ENCODE measurements around the gene PPM1H. TPM values are rescaled to one million over a fixed set of nuclear protein-coding genes. Genes with fewer than 3 reads are reported as not detected.

Gene PPM1H
- total and polyA plus RNA-seq, 2 of the 8 experiments (the other 6 are each of a cell fraction or from before 2014, with no cell fraction given) = 16.4 to 36.1 TPM

GRCh38 chr12:62751810-62752155, 183.2 kb downstream of the PPM1H start:
- no peak overlapping the region for H3K23ac ChIP-seq (ENCODE audit: insufficient read length)
- H3K4me3 ChIP-seq (ENCODE audit: extremely low read depth in 1 of 4, insufficient read depth in 2 of 4, low read depth in 3 of 4, low read length in 4 of 4) = no peak overlapping the region
- WGBS, 2 experiments (ENCODE audit: extremely low coverage in 1 of 2, insufficient coverage in 1 of 2, insufficient read length in 1 of 2, insufficient replicate concordance in 2 of 2, low coverage in 1 of 2, low lambda C conversion rate in 2 of 2, missing lambda C conversion rate in 1 of 2) = 85% methylated on average over 2 of the region's 2 CpGs; no CpG with 5 or more reads in 1 of the 2 experiments
- H2BK120ac ChIP-seq (replicated peaks; ENCODE audit: low read depth, low read length) = no peak overlapping the region
- ChIA-PET POLR2A (ENCODE audit: partially characterized antibody) (no interaction called here), CTCF (ENCODE audit: partially characterized antibody) (interaction anchor here (1.4 kb wide), 1 partner anchor 32 kb away, joined by 4 read pairs; no protein-coding TSS in a partner anchor)
- no peaks in the 10 kb centered on the region for H3K79me1 ChIP-seq (ENCODE audit: low read depth, low read length)
- no peak overlapping the region for H3K4me2 ChIP-seq (ENCODE audit: insufficient read depth in 1 of 2, low read depth in 2 of 2, low read length in 2 of 2)
- no peak overlapping the region for H3K27ac ChIP-seq (ENCODE audit: low read depth, low read length)
- no peaks in the 10 kb centered on the region for H4K20me1 ChIP-seq (replicated peaks in 1 of 2; ENCODE audit: control insufficient read depth in 1 of 2, insufficient read depth in 2 of 2, low read length in 2 of 2)
- no peak overlapping the region for H3K4ac ChIP-seq (replicated peaks; ENCODE audit: insufficient read length, low read depth, low read length)
- no peak overlapping the region for H4K91ac ChIP-seq (replicated peaks; ENCODE audit: insufficient read length, low read length)
- H4K5ac ChIP-seq (ENCODE audit: insufficient read length, low read depth, low read length) = no peak overlapping the region
- no peak overlapping the region for H3K18ac ChIP-seq (ENCODE audit: extremely low read depth, low read length)
- no peak overlapping the region for H3K14ac ChIP-seq (ENCODE audit: insufficient read length)
- TF ChIP-seq CBX5 (IDR thresholded peaks at IDR 0.05; ENCODE audit: low read depth, low read length) (no peak), SRF (IDR thresholded peaks at IDR 0.05; ENCODE audit: low read depth, low read length) (no peak), BRCA1 (IDR thresholded peaks at IDR 0.05; ENCODE audit: low read depth, low read length) (no peak), USF2 (IDR thresholded peaks at IDR 0.05; ENCODE audit: low read length) (no peak), CEBPB (IDR thresholded peaks at IDR 0.05; ENCODE audit: low read depth, low read length) (no peak), CTBP2 (IDR thresholded peaks at IDR 0.05; ENCODE audit: borderline replicate concordance, insufficient read depth, insufficient read length, low read length) (no peak), BCL11A (IDR thresholded peaks at IDR 0.05; ENCODE audit: low read depth in 2 of 2, low read length in 2 of 2) (no peak), E2F6 (IDR thresholded peaks at IDR 0.05) (no peak), CHD1 (IDR thresholded peaks at IDR 0.05; ENCODE audit: low read depth, low read length) (no peak), SIX5 (IDR thresholded peaks at IDR 0.05; ENCODE audit: low read depth, low read length) (no peak)
- no peak overlapping the region for H2BK5ac ChIP-seq (ENCODE audit: low read depth, low read length)
- no peak overlapping the region for H3K9ac ChIP-seq (replicated peaks in 1 of 4; ENCODE audit: extremely low read depth in 1 of 4, low read depth in 3 of 4, low read length in 3 of 4)
- H2BK15ac ChIP-seq (ENCODE audit: low read length) = no peak overlapping the region
- H2AK5ac ChIP-seq (ENCODE audit: low read depth, low read length) = no peak overlapping the region
- H3K9me3 ChIP-seq (ENCODE audit: insufficient read depth in 2 of 2, low read depth in 1 of 2, low read length in 1 of 2) = no peaks in the 10 kb centered on the region
- peaks cover 0 to 6% (median 0%) of the 10 kb centered on the region in 4 experiments; a peak in 1 of 8 replicates for H3K36me3 ChIP-seq (ENCODE audit: control insufficient read depth in 2 of 4, insufficient read depth in 4 of 4, low read length in 3 of 4)
- DNase-seq (ENCODE audit: low read depth in 1 of 2, low spot score in 2 of 2) (no peak), FAIRE-seq (no peak)
- H3K27me3 ChIP-seq (replicated peaks in 1 of 4; ENCODE audit: control insufficient read depth in 3 of 4, extremely low read depth in 1 of 4, insufficient read depth in 3 of 4, low read length in 3 of 4) = no peaks in the 10 kb centered on the region
- no peaks in the 10 kb centered on the region for H3K79me2 ChIP-seq (ENCODE audit: control insufficient read depth in 1 of 2, insufficient read depth in 2 of 2, low read length in 2 of 2)
- no peak overlapping the region for H2AFZ ChIP-seq (ENCODE audit: low read length)
- H2BK12ac ChIP-seq (ENCODE audit: low read depth, low read length) = no peak overlapping the region
- no peak overlapping the region for H4K8ac ChIP-seq (ENCODE audit: extremely low read depth, insufficient read depth, low read length)
- no peaks in the 10 kb centered on the region; the same call in 1 of the 2 replicates for H3K23me2 ChIP-seq (ENCODE audit: low read depth, low read length)
- peaks cover 0 to 9% (median 3%) of the 10 kb centered on the region in 4 experiments; a peak in 3 of 7 replicates for H3K4me1 ChIP-seq (replicated peaks in 1 of 4; ENCODE audit: control insufficient read depth in 3 of 4, insufficient read depth in 4 of 4, low read length in 3 of 4)
- no peak overlapping the region for H2BK20ac ChIP-seq (ENCODE audit: low read length)
- H3K56ac ChIP-seq (replicated peaks; ENCODE audit: insufficient read length, low read depth, low read length) = no peak overlapping the region
